WERI-Rb-1 (cell line): ENCODE measurements around the gene LOXL3.

Experiments
- DNase-seq: peaks from one replicate; pipeline ENCODE4 v3.0.0-alpha.2; 2020
- H3K27ac ChIP-seq: fragments of 250-450 bp; sonication (Bioruptor Pico); 2 replicates; pipeline ENCODE4 v1.5.1; 2020; ENCODE audit warnings: mild to moderate bottlenecking, moderate library complexity
- H3K27me3 ChIP-seq: fragments of 250-450 bp; sonication (Bioruptor Pico); 2 replicates; pipeline ENCODE4 v1.5.1; 2021; ENCODE audit warnings: mild to moderate bottlenecking, low read depth, moderate library complexity; ENCODE audit not compliant: insufficient read depth, severe bottlenecking
- H3K36me3 ChIP-seq: fragments of 250-450 bp; sonication (Bioruptor Pico); 2 replicates; pipeline ENCODE4 v1.5.1; 2020; ENCODE audit warnings: mild to moderate bottlenecking, moderate library complexity
- H3K4me3 ChIP-seq: 2 replicates; pipeline ENCODE4 v1.5.1; 2011; ENCODE audit warnings: low read depth, mild to moderate bottlenecking, control low read depth, low read length
- H3K9me3 ChIP-seq: fragments of 250-450 bp; sonication (Bioruptor Pico); 2 replicates; pipeline ENCODE4 v1.5.1; 2021; ENCODE audit warnings: mild to moderate bottlenecking, moderate library complexity; ENCODE audit not compliant: severe bottlenecking
- TF ChIP-seq, protein P1 (sequence below): IDR thresholded peaks from 2 replicates; pipeline ENCODE4 v1.5.1; 2011; ENCODE audit warnings: low read depth, mild to moderate bottlenecking, control low read depth, inconsistent platforms, low read length

Gene LOXL3

DNA sequence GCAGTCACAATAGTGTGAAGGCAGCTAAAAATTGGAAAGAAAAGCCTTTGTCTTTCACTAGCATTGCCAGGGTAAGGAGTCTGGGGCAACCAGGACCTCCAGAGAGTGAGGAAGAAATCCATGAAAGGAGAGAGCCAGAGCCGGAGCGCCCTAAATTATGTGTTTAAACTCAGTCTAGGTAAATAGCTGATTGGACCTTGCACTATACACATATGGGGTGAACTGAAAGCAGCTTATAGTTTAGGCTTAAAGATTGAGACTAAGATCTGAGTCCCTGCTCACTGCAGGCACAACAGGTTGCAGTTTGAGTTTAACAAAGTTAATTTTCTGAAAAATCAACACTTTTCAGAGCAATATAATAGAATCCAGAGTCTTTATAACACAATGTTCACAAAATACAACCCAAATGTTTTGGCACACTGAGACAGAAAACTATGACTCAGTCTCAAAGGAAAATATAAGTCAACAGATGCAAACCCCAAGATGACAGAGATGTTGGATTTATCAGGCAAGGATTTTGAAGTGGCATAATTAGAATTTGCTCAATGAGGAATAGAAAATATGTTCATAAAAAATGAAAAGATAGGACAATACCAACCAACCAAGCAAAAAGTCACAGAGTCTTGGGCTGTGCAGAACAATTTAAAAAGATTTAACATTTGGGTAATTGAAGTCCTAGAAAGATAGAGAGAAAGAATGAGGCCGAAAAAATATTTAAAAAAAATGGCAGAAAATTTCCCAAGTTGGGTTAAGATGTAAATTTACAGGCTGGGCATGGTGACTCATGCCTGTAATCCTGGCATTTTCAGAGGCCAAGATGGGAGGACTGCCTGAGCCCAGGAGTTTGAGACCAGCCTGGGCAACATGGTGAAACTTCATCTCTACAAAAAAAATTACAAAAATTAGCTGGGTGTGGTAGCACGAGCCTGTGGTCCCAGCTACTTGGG is 40.4 kb upstream of the LOXL3 start:
- Histone ChIP-seq H3K4me3 (no peak overlapping the region), H3K36me3 (no peaks in the 10 kb centered on the region), H3K27ac (peak overlapping the region; percentile 2; the same call in 1 of the 2 replicates), H3K9me3 (no peaks in the 10 kb centered on the region), H3K27me3 (no peaks in the 10 kb centered on the region)
- DNase-seq, result no peak
- TF ChIP-seq, protein P1, sequence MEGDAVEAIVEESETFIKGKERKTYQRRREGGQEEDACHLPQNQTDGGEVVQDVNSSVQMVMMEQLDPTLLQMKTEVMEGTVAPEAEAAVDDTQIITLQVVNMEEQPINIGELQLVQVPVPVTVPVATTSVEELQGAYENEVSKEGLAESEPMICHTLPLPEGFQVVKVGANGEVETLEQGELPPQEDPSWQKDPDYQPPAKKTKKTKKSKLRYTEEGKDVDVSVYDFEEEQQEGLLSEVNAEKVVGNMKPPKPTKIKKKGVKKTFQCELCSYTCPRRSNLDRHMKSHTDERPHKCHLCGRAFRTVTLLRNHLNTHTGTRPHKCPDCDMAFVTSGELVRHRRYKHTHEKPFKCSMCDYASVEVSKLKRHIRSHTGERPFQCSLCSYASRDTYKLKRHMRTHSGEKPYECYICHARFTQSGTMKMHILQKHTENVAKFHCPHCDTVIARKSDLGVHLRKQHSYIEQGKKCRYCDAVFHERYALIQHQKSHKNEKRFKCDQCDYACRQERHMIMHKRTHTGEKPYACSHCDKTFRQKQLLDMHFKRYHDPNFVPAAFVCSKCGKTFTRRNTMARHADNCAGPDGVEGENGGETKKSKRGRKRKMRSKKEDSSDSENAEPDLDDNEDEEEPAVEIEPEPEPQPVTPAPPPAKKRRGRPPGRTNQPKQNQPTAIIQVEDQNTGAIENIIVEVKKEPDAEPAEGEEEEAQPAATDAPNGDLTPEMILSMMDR, result no peak

DNA sequence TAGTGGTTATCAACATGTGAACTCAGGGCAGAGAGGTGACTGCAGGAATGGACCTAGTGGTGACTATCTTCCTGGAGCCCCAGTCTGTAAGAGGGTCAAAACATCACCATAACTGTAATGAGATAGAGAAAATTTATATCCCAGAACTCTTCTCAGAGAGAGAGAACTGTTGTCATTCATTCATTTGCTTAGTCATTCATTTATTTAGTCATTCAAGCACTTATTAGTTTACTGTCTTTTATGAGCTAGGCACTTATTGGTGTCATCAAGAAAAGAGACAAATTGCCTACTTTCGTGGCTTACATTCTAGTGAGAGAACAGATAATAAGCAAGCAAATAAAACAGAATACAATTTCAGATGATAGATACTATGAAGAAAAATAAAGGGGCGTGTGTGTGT is 34.9 kb upstream of the LOXL3 start:
- no peak overlapping the region for H3K4me3 ChIP-seq
- TF ChIP-seq, protein P1, result no peak
- H3K36me3 ChIP-seq, result no peaks in the 10 kb centered on the region
- H3K27me3 ChIP-seq, result no peaks in the 10 kb centered on the region
- no peaks in the 10 kb centered on the region for H3K9me3 ChIP-seq
- peak overlapping the region; percentile 42 for H3K27ac ChIP-seq
- no peak for DNase-seq

DNA sequence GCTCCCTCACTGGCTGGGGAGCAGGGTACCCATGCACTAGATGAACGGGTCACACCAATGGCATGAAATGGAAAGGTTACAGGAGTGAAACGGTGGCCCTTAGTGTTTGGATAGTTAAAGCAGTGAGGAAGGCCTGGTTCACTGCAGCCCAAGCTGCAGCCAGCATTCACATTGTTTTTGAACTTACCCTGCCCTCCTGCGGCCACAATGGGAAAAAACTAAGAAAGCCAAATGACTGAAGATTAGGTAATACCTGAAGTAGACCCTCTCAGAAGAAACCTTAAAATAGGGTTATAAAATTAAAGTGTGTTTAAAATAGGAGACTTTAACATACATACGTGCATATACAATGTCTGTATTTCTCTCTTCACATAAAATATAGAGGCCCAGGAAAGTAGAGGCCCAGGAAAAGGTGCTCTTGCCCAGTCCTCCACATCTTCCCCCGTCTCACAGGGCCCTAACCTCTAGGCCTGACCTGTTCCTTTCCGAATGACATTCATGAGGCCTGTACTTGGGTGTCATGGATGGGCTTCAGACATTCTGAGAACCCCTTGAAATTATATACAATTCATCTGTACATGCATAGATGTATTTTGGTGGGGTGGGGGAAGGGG is 34.0 kb upstream of the LOXL3 start:
- peak; percentile 81 for DNase-seq
- Histone ChIP-seq H3K4me3 (no peak overlapping the region), H3K27me3 (no peaks in the 10 kb centered on the region), H3K36me3 (no peaks in the 10 kb centered on the region), H3K9me3 (no peaks in the 10 kb centered on the region), H3K27ac (peak overlapping the region; percentile 45)
- TF ChIP-seq, protein P1, result peak; percentile 77

DNA sequence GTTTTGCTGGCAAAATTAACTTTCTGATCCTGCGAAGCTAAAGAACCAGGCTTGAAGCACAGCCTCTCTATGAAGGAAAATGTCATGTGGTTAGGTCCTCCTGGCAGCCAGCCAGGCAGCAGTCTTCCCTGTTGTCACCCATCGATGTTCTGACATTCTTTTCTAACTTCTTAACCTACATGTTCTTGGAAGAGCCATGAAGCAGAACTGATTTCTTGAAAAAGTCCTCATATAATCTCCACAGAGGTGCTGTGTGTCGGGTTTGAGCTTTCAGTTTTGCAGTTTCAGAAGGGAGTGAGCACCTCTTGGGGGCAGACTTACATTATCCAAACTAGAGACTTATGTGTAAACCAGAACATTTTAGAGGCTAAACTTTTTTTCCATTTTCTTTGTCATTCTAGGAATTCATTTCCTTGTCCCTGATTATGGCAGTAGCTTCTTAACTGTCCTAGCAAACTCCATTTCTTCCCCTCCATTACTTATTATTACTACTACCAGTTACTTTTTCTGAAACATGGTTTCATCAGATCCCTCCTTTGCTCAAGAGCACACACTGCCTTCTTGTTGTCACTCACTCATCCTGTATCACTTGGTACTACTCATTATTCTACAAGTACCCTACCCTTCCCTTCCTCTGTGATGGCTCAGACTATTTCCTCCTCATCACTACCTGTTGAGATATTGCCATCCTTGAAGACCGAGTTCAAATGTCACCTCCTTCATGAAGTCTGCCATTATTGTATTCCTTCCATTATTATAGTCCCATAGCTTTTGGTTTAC is 31.9 kb upstream of the LOXL3 start:
- Histone ChIP-seq H3K36me3 (no peaks in the 10 kb centered on the region), H3K9me3 (no peaks in the 10 kb centered on the region), H3K4me3 (no peak overlapping the region), H3K27ac (no peak overlapping the region), H3K27me3 (no peaks in the 10 kb centered on the region)
- TF ChIP-seq, protein P1, result peak; percentile 9; the same call in 1 of the 2 replicates
- no peak for DNase-seq

DNA sequence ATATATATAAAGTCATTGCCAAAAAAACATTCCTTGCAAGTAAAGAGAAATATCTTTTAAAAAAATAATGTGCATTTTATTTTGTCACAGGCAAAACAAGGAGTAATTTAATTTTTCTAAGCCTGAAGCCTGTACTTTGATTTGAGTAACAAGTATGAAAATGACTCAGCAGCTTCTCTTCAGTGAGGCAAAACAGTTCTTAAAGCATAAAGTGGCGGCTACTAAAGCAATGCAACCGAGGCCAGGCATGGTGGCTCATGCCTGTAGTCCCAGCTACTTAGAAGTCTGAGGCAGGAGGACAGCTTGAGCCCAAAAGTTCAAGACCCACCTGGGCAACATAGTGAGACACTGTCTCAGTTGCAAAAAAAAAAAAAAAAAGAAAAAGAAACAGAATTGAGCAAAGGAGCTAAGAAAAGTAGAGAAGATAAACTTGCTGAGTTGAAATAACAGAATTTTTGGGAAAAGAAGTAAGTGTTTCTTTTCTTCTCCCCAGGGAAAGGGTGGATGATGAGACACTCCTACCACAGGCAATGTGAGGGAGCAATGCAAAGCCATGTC is 30.4 kb upstream of the LOXL3 start:
- Histone ChIP-seq H3K4me3 (no peak overlapping the region), H3K36me3 (no peaks in the 10 kb centered on the region), H3K27me3 (no peaks in the 10 kb centered on the region), H3K9me3 (no peaks in the 10 kb centered on the region), H3K27ac (no peak overlapping the region)
- TF ChIP-seq, protein P1, result no peak
- DNase-seq, result no peak
